GM21529 (cell line): ENCODE measurements around the gene SLC25A2.
"Not testable (repeated sequence)": the region's sequence is repeated elsewhere in the genome, so short reads cannot be mapped to it uniquely, and the experiment has no call there.

Source experiments
- ATAC-seq: cut with Tn5 transposase; IDR thresholded peaks from one replicate; pipeline ENCODE4 v1.9.1; 2021; ENCODE audit not compliant: unreplicated experiment

Gene SLC25A2

GRCh38 chr5:141316963-141317362, 13.1 kb upstream of the SLC25A2 start:
- ATAC-seq: not testable (repeated sequence)

GRCh38 chr5:141313711-141314110, 9.9 kb upstream of the SLC25A2 start:
- no peak for ATAC-seq

- ATAC-seq: no peak
Measured at GRCh38 chr5:141306630-141307029, 2.8 kb upstream of the SLC25A2 start.

- ATAC-seq: no peak
Measured at GRCh38 chr5:141298376-141298775, 5.5 kb downstream of the SLC25A2 start.

- no peak for ATAC-seq
Measured at GRCh38 chr5:141272906-141273305, 30.9 kb downstream of the SLC25A2 start.

- ATAC-seq: no peak
Measured at GRCh38 chr5:141269195-141269594, 34.7 kb downstream of the SLC25A2 start.

- no peak for ATAC-seq
Measured at GRCh38 chr5:141261238-141261546, 42.7 kb downstream of the SLC25A2 start.

GRCh38 chr5:141260458-141261237, 43.2 kb downstream of the SLC25A2 start:
- no peak for ATAC-seq

GRCh38 chr5:141258948-141259347, 44.9 kb downstream of the SLC25A2 start:
- ATAC-seq: no peak

- ATAC-seq: no peak
Measured at GRCh38 chr5:141258464-141258863, 45.4 kb downstream of the SLC25A2 start.
